Keratinocyte (primary cell): ENCODE results near the gene ADCY7. TPM values are rescaled to one million over a fixed set of nuclear protein-coding genes. Genes with fewer than 3 reads are reported as not detected.

Experiments
- DNase-seq: peaks from one replicate; pipeline ENCODE4 v3.0.0-alpha.2; 2011; ENCODE audit warnings: low read depth, missing footprints, low spot score
- FAIRE-seq: peaks from 2 replicates; lab custom pipeline; 2011; peaks lifted over from hg19 to GRCh38; lab: Jason Lieb, UNC
- H2AFZ ChIP-seq: 2 replicates; pipeline ENCODE4 v1.6.0; 2012; ENCODE audit warnings: low read length, control low read depth, inconsistent platforms; ENCODE audit not compliant: control insufficient read depth
- H3K27ac ChIP-seq: 2 replicates; pipeline ENCODE4 v1.5.1; 2011; ENCODE audit warnings: low read length; ENCODE audit not compliant: control insufficient read depth, insufficient read depth
- H3K27me3 ChIP-seq: 3 replicates; pipeline ENCODE4 v1.6.0; 2011; ENCODE audit warnings: low read length; ENCODE audit not compliant: control insufficient read depth, insufficient read depth; ENCODE audit errors: extremely low read depth
- H3K36me3 ChIP-seq, 2 experiments: 2 replicates in 1 of 2; 3 replicates in 1 of 2; pipeline ENCODE4 v1.5.1; 2011; ENCODE audit warnings: low read length in 2 of 2, mild to moderate bottlenecking in 1 of 2; ENCODE audit not compliant: control insufficient read depth in 2 of 2, insufficient read depth in 2 of 2; ENCODE audit errors: extremely low read depth in 1 of 2
- H3K4me1 ChIP-seq: 3 replicates; pipeline ENCODE4 v1.5.1; 2011; ENCODE audit warnings: low read length; ENCODE audit not compliant: control insufficient read depth, insufficient read depth; ENCODE audit errors: extremely low read depth
- H3K4me2 ChIP-seq: 3 replicates; pipeline ENCODE4 v1.6.0; 2011; ENCODE audit warnings: low read depth, low read length; ENCODE audit not compliant: control insufficient read depth, insufficient read depth; ENCODE audit errors: extremely low read depth
- H3K4me3 ChIP-seq, 3 experiments: fragments of 200-600 bp in 1 of 3; sonication (generic) in 1 of 3; 2 replicates in 2 of 3; 3 replicates in 1 of 3; pipeline ENCODE4 v1.5.1; 2011 to 2016; ENCODE audit warnings: low read length in 3 of 3, mild to moderate bottlenecking in 3 of 3, control low read depth in 2 of 3, inconsistent platforms in 1 of 3, low read depth in 1 of 3, mixed read lengths in 1 of 3, mixed run types in 1 of 3, moderate library complexity in 1 of 3; ENCODE audit not compliant: control insufficient read depth in 2 of 3, insufficient read depth in 2 of 3; ENCODE audit errors: extremely low read depth in 1 of 3
- H3K79me2 ChIP-seq: 2 replicates; pipeline ENCODE4 v1.6.0; 2012; ENCODE audit warnings: low read length; ENCODE audit not compliant: control insufficient read depth, insufficient read depth
- H3K9ac ChIP-seq: 3 replicates; pipeline ENCODE4 v1.6.0; 2011; ENCODE audit warnings: low read length; ENCODE audit not compliant: control insufficient read depth, insufficient read depth; ENCODE audit errors: extremely low read depth
- H3K9me1 ChIP-seq: 3 replicates; pipeline ENCODE4 v1.6.0; 2011; ENCODE audit warnings: low read length; ENCODE audit not compliant: control insufficient read depth, insufficient read depth; ENCODE audit errors: extremely low read depth
- H3K9me3 ChIP-seq: 2 replicates; pipeline ENCODE4 v1.5.1; 2012; ENCODE audit warnings: low read depth, low read length; ENCODE audit not compliant: control insufficient read depth
- H4K20me1 ChIP-seq: 3 replicates; pipeline ENCODE4 v1.6.0; 2011; ENCODE audit warnings: low read length; ENCODE audit not compliant: control insufficient read depth, insufficient read depth; ENCODE audit errors: extremely low read depth
- CTCF ChIP-seq, 3 experiments: IDR thresholded peaks in 1 of 3; conservative IDR thresholded peaks in 1 of 3; optimal IDR thresholded peaks in 1 of 3; 2 replicates in 2 of 3; 3 replicates in 1 of 3; pipeline versions ENCODE3 to v1.5.1; 2011; ENCODE audit warnings: low read length in 3 of 3, mild to moderate bottlenecking in 3 of 3, moderate library complexity in 2 of 3, control low read depth in 1 of 3, inconsistent platforms in 1 of 3; ENCODE audit not compliant: insufficient read depth in 2 of 3; ENCODE audit errors: extremely low read depth in 1 of 3
- EZH2 ChIP-seq: IDR thresholded peaks from one replicate; pipeline ENCODE4 v1.6.1; 2012; ENCODE audit warnings: inconsistent platforms, mild to moderate bottlenecking, low read length, moderate library complexity
- dilution Hi-C: fragments of 300-500 bp; cut with MboI; formaldehyde crosslinking; loops from one replicate; pipeline ENCODE4 v1.7.0; 2020; ENCODE audit warnings: low sequenced_read_pairs; ENCODE audit not compliant: extremely low pct_ligation_motif_present
- polyA plus RNA-seq, 5 experiments: library from polyadenylated mRNA; depleted of rRNA in 3 of 5; stranded (reverse) in 3 of 5; stranded (forward) in 1 of 5; unstranded in 1 of 5; fragments of >200 nt; gene quantifications; 1 replicate in 1 of 5; 2 replicates in 3 of 5; 3 replicates in 1 of 5; pipeline versions ENCODE4 v1.2.1 to v1.2.3, GENCODE V29; 2011 to 2012; ENCODE audit warnings: missing spikeins in 2 of 5, low read depth in 1 of 5, low replicate concordance in 1 of 5

Gene ADCY7
- polyA plus RNA-seq, 1 donor (not counting 4 experiments of a cell fraction or from before 2014, with no cell fraction given) = 5.1 TPM

GRCh38 chr16:50332599-50332998, 66.2 kb downstream of the ADCY7 start:
- Histone ChIP-seq H3K4me1 (no peaks in the 10 kb centered on the region), H3K27me3 (no peaks in the 10 kb centered on the region), H3K9me1 (no peaks in the 10 kb centered on the region), H3K9ac (no peak overlapping the region), H3K4me2 (no peak overlapping the region), H3K9me3 (no peaks in the 10 kb centered on the region), H3K27ac (no peak overlapping the region), H3K4me3 (no peak overlapping the region), H3K79me2 (peaks cover 2% of the 10 kb centered on the region), H4K20me1 (no peaks in the 10 kb centered on the region), H3K36me3 (peaks cover 7 to 10% of the 10 kb centered on the region in 2 experiments), H2AFZ (no peak overlapping the region)
- DNase-seq = no peak
- no peak for FAIRE-seq
- TF ChIP-seq EZH2 = no peak
- no peak for TF ChIP-seq CTCF (optimal IDR thresholded peaks at IDR 0.05 in 1 of 3, IDR thresholded peaks at IDR 0.05 in 1 of 3, conservative IDR thresholded peaks at IDR 0.05 in 1 of 3; ENCODE audit: extremely low read depth in 1 of 3, insufficient read depth in 2 of 3, low read length in 3 of 3)
- dilution Hi-C loops = no loop called here

DNA sequence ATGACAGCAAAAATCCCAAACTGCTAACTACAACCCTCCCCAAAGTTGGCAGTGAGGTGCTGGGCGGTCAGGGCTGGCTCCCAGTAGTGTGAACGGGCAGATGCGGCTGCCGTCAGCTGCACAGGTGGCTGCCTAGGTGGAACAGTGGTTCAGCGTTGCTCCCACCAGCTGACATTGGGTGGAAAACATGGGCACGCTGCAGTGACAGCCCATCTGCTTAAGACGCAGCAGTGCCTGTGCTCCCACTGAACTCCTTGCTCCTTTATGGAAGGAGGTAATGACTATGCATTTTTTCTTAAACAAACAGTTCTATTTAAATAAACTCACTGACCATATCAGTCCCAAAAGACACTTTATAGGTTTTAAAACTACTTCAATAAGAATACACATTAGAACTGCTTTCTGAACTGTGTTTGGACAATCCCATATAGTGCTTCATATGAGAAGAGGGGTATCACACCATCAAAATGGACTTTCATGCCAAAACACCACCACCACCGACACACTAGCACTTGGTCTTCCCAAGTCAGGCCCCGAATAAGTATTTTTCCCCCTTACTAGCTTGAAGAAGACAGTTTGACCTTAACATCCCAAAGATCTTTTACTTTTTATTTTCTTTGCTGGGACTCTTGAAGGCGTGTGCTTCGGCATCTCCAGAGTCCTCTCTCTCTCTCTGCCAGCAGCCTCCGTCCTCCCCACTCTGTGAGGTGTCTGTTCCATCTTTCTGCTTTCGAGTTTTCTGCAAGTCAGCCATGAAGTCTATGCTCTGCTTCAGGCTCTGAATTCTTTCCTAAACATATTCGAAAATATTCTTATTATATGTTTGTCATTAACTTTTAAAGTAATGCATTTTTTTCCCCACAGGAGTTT, 68.0 kb downstream of the ADCY7 start:
- Histone ChIP-seq H3K4me3 (no peak overlapping the region), H3K4me2 (no peak overlapping the region), H3K79me2 (peaks cover 2% of the 10 kb centered on the region), H3K36me3 (peaks cover 13 to 17% of the 10 kb centered on the region in 2 experiments), H2AFZ (no peak overlapping the region), H3K27me3 (no peaks in the 10 kb centered on the region), H3K4me1 (no peaks in the 10 kb centered on the region), H3K9ac (no peak overlapping the region), H4K20me1 (no peaks in the 10 kb centered on the region), H3K9me1 (no peaks in the 10 kb centered on the region), H3K27ac (no peak overlapping the region), H3K9me3 (no peaks in the 10 kb centered on the region)
- FAIRE-seq (no peak), DNase-seq (no peak)
- dilution Hi-C loops = no loop called here
- no peak for TF ChIP-seq CTCF (optimal IDR thresholded peaks at IDR 0.05 in 1 of 3, IDR thresholded peaks at IDR 0.05 in 1 of 3, conservative IDR thresholded peaks at IDR 0.05 in 1 of 3; ENCODE audit: extremely low read depth in 1 of 3, insufficient read depth in 2 of 3, low read length in 3 of 3)
- TF ChIP-seq EZH2 = no peak
